WTC11 (cell line): Measurements from ENCODE around the gene PRR12. TPM values are rescaled to one million over a fixed set of nuclear protein-coding genes. Genes with fewer than 3 reads are reported as not detected.

Experiments used
- ATAC-seq: fragments of 200-7000 bp; cut with Tn5 transposase; 2 replicates; pipeline ENCODE4 v1.10.0; 2021; ENCODE audit warnings: mild to moderate bottlenecking, moderate library complexity
- CTCF ChIA-PET: fragments of 300-600 bp; sonication (Branson Sonifier 250); formaldehyde crosslinking; loops from one replicate; lab custom pipeline; 2021; ENCODE audit warnings: antibody characterized with exemption; lab: Charles Lee
- POLR2A ChIA-PET: fragments of 350-600 bp; sonication (Branson Sonifier 250); formaldehyde crosslinking; loops from one replicate; lab custom pipeline; 2021; ENCODE audit warnings: antibody characterized with exemption; lab: Charles Lee
- DNase-seq: peaks from one replicate; pipeline ENCODE4 v3.0.0; 2021; ENCODE audit warnings: low spot score
- H3K27ac Mint-ChIP-seq: 2 replicates; pipeline ENCODE4 v1.8.0; 2021; ENCODE audit warnings: mixed read lengths
- H3K27me3 Mint-ChIP-seq: 2 replicates; pipeline ENCODE4 v1.8.0; 2021; ENCODE audit warnings: low read depth, mild to moderate bottlenecking, moderate library complexity, mixed read lengths
- H3K36me3 Mint-ChIP-seq: 2 replicates; pipeline ENCODE4 v1.8.0; 2021; ENCODE audit warnings: mixed read lengths
- H3K4me1 Mint-ChIP-seq: 2 replicates; pipeline ENCODE4 v1.8.0; 2022; ENCODE audit warnings: mixed read lengths
- H3K4me3 Mint-ChIP-seq: 2 replicates; pipeline ENCODE4 v1.8.0; 2021; ENCODE audit warnings: mild to moderate bottlenecking, moderate library complexity, mixed read lengths
- H3K9me3 Mint-ChIP-seq: 2 replicates; pipeline ENCODE4 v1.8.0; 2021; ENCODE audit warnings: mixed read lengths
- CDX4 ChIP-seq: fragments of 250-450 bp; sonication (Bioruptor Pico); IDR thresholded peaks from 2 replicates; pipeline ENCODE4 v1.9.0; 2021; ENCODE audit warnings: moderate library complexity, mild to moderate bottlenecking, inconsistent platforms, borderline replicate concordance
- EMX1 ChIP-seq: fragments of 250-450 bp; sonication (Bioruptor Pico); IDR thresholded peaks from 2 replicates; pipeline ENCODE4 v1.8.0; 2021; ENCODE audit warnings: mild to moderate bottlenecking
- FOXJ3 ChIP-seq: sonication (generic); formaldehyde crosslinking; IDR thresholded peaks from 2 replicates; pipeline ENCODE4 v1.9.0; 2021; ENCODE audit warnings: missing genetic modification reagents, mild to moderate bottlenecking, borderline replicate concordance
- HMGA2 ChIP-seq: fragments of 250-450 bp; sonication (Bioruptor Pico); IDR thresholded peaks from 2 replicates; pipeline ENCODE4 v1.4.0; 2021; ENCODE audit warnings: mild to moderate bottlenecking, moderate library complexity
- IRF2 ChIP-seq: sonication (generic); formaldehyde crosslinking; IDR thresholded peaks from 2 replicates; pipeline ENCODE4 v1.8.0; 2022; ENCODE audit warnings: low read depth, missing genetic modification reagents, borderline replicate concordance
- KAT7 ChIP-seq: sonication (generic); formaldehyde crosslinking; IDR thresholded peaks from 2 replicates; pipeline ENCODE4 v1.8.1; 2023; ENCODE audit warnings: missing genetic modification reagents, mild to moderate bottlenecking, borderline replicate concordance
- NFATC4 ChIP-seq: fragments of 250-450 bp; sonication (Bioruptor Pico); IDR thresholded peaks from 2 replicates; pipeline ENCODE4 v1.9.0; 2021; ENCODE audit warnings: mild to moderate bottlenecking
- NFE2L1 ChIP-seq: sonication (generic); formaldehyde crosslinking; IDR thresholded peaks from 2 replicates; pipeline ENCODE4 v1.8.1; 2023; ENCODE audit warnings: missing genetic modification reagents
- NFYB ChIP-seq: sonication (generic); formaldehyde crosslinking; conservative IDR thresholded peaks from 2 replicates; pipeline ENCODE4 v1.8.0; 2022; ENCODE audit warnings: low read depth, missing genetic modification reagents
- OVOL2 ChIP-seq: fragments of 250-450 bp; sonication (Bioruptor Pico); IDR thresholded peaks from 2 replicates; pipeline ENCODE4 v1.9.0; 2021; ENCODE audit warnings: mild to moderate bottlenecking, borderline replicate concordance
- PREB ChIP-seq: sonication (generic); formaldehyde crosslinking; IDR thresholded peaks from 2 replicates; pipeline ENCODE4 v1.8.1; 2022; ENCODE audit warnings: mild to moderate bottlenecking, missing genetic modification reagents, moderate library complexity, borderline replicate concordance
- SMAD3 ChIP-seq: sonication (generic); formaldehyde crosslinking; IDR thresholded peaks from 2 replicates; pipeline ENCODE4 v1.8.0; 2022; ENCODE audit warnings: missing genetic modification reagents, mild to moderate bottlenecking, borderline replicate concordance
- SOX15 ChIP-seq: fragments of 250-450 bp; sonication (Bioruptor Pico); IDR thresholded peaks from 2 replicates; pipeline ENCODE4 v1.9.0; 2021; ENCODE audit warnings: mild to moderate bottlenecking
- TCF7 ChIP-seq: sonication (generic); formaldehyde crosslinking; IDR thresholded peaks from 2 replicates; pipeline ENCODE4 v1.8.0; 2022; ENCODE audit warnings: mild to moderate bottlenecking, low read depth, missing genetic modification reagents, moderate library complexity
- TP53 ChIP-seq: sonication (generic); formaldehyde crosslinking; IDR thresholded peaks from 2 replicates; pipeline ENCODE4 v1.8.1; 2023; ENCODE audit warnings: mild to moderate bottlenecking, missing genetic modification reagents
- ZMAT4 ChIP-seq: fragments of 250-450 bp; sonication (Bioruptor Pico); IDR thresholded peaks from 2 replicates; pipeline ENCODE4 v1.9.0; 2021; ENCODE audit warnings: mild to moderate bottlenecking
- ZNF121 ChIP-seq: sonication (generic); formaldehyde crosslinking; IDR thresholded peaks from 2 replicates; pipeline ENCODE4 v1.8.0; 2023; ENCODE audit warnings: missing genetic modification reagents
- ZNF138 ChIP-seq: sonication (generic); formaldehyde crosslinking; conservative IDR thresholded peaks from 2 replicates; pipeline ENCODE4 v1.8.1; 2022; ENCODE audit warnings: mild to moderate bottlenecking, moderate library complexity, missing genetic modification reagents
- ZNF219 ChIP-seq: sonication (generic); formaldehyde crosslinking; IDR thresholded peaks from 2 replicates; pipeline ENCODE4 v1.8.0; 2023; ENCODE audit warnings: missing genetic modification reagents, mild to moderate bottlenecking, borderline replicate concordance
- ZNF263 ChIP-seq: sonication (generic); formaldehyde crosslinking; IDR thresholded peaks from 2 replicates; pipeline ENCODE4 v1.8.1; 2022; ENCODE audit warnings: low read depth, mild to moderate bottlenecking, moderate library complexity, missing genetic modification reagents
- ZNF423 ChIP-seq: fragments of 250-450 bp; sonication (Bioruptor Pico); IDR thresholded peaks from 2 replicates; pipeline ENCODE4 v2.1.2; 2022; ENCODE audit warnings: mild to moderate bottlenecking, moderate library complexity
- ZNF512 ChIP-seq: sonication (generic); formaldehyde crosslinking; IDR thresholded peaks from 2 replicates; pipeline ENCODE4 v1.8.1; 2022; ENCODE audit warnings: missing genetic modification reagents, borderline replicate concordance
- total RNA-seq: library from RNA; stranded (reverse); gene quantifications from 3 replicates; pipeline ENCODE4 v1.2.3, GENCODE V29; 2021

PRR12 gene
- total RNA-seq, 1 experiment from 2014 or later, result 86.1 TPM

- TF ChIP-seq FOXJ3 (CRISPR knock-in tag) (no peak), ZNF263 (CRISPR knock-in tag) (no peak), ZNF219 (CRISPR knock-in tag) (no peak), ZMAT4 (no peak), SMAD3 (CRISPR knock-in tag) (peak; percentile 16; the same call in 1 of the 2 replicates), EMX1 (CRISPR knock-in tag) (no peak), ZNF512 (CRISPR knock-in tag) (no peak), ZNF121 (CRISPR knock-in tag) (no peak), CDX4 (CRISPR knock-in tag) (no peak), KAT7 (CRISPR knock-in tag) (no peak), NFE2L1 (CRISPR knock-in tag) (peak; percentile 81; the same call in 1 of the 2 replicates), PREB (CRISPR knock-in tag) (no peak), TCF7 (CRISPR knock-in tag) (no peak), NFYB (no peak), TP53 (CRISPR knock-in tag) (no peak), NFATC4 (CRISPR knock-in tag) (no peak), ZNF138 (CRISPR knock-in tag) (no peak), IRF2 (no peak), ZNF423 (CRISPR knock-in tag) (no peak), SOX15 (CRISPR knock-in tag) (no peak)
Observed at GRCh38 chr19:49641688-49642491, 50.9 kb downstream of the PRR12 start, which contains the start of gene SCAF1 (continued).

GRCh38 chr19:49642492-49643035, 51.6 kb downstream of the PRR12 start:
- no peak for TF ChIP-seq OVOL2
- 0 out of 2 replicates have a peak, but pooled peaks have one; percentile 12 for TF ChIP-seq HMGA2
- Mint-ChIP-seq H3K4me3 (peak overlapping the region; percentile 99), H3K4me1 (peaks cover 50% of the 10 kb centered on the region), H3K27ac (peak overlapping the region; percentile 97), H3K27me3 (peaks cover 17% of the 10 kb centered on the region), H3K9me3 (no peaks in the 10 kb centered on the region), H3K36me3 (peaks cover 14% of the 10 kb centered on the region)
- DNase-seq (no peak), ATAC-seq (no peak)
- ChIA-PET CTCF (interaction anchor here (0.6 to 4.7 kb wide), 7 partner anchors 22 to 136 kb away, joined by 3 to 108 read pairs (median 6); partner anchors contain the start of genes BCL2L12, IRF3 and PRMT1), POLR2A (interaction anchor here (1.0 to 1.6 kb wide), 7 partner anchors 15 to 57 kb away, joined by 3 to 11 read pairs (median 3); partner anchors contain the start of gene PRMT1)
